Prostate gland (tissue), 2 donors: ENCODE results near the gene PSMD3.

Experiments used
- POLR2A ChIP-seq: fragments of 450-650 bp; IDR thresholded peaks from one replicate; pipeline ENCODE4 v1.6.1; 2016; ENCODE audit warnings: antibody characterized with exemption, mild to moderate bottlenecking
- TF ChIP-seq, protein P1 (sequence below), 4 experiments: fragments of 200-600 bp in 2 of 4; fragments of 450-650 bp in 2 of 4; sonication (generic) in 2 of 4; IDR thresholded peaks; 1 replicate in 3 of 4; 2 replicates in 1 of 4; pipeline ENCODE4 v1.5.1; 2016 to 2019; ENCODE audit warnings: antibody characterized with exemption in 4 of 4, mild to moderate bottlenecking in 2 of 4, moderate library complexity in 2 of 4

GRCh38 chr17:39939106-39939505, 41.5 kb upstream of the PSMD3 start:
- TF ChIP-seq, protein P1, sequence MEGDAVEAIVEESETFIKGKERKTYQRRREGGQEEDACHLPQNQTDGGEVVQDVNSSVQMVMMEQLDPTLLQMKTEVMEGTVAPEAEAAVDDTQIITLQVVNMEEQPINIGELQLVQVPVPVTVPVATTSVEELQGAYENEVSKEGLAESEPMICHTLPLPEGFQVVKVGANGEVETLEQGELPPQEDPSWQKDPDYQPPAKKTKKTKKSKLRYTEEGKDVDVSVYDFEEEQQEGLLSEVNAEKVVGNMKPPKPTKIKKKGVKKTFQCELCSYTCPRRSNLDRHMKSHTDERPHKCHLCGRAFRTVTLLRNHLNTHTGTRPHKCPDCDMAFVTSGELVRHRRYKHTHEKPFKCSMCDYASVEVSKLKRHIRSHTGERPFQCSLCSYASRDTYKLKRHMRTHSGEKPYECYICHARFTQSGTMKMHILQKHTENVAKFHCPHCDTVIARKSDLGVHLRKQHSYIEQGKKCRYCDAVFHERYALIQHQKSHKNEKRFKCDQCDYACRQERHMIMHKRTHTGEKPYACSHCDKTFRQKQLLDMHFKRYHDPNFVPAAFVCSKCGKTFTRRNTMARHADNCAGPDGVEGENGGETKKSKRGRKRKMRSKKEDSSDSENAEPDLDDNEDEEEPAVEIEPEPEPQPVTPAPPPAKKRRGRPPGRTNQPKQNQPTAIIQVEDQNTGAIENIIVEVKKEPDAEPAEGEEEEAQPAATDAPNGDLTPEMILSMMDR (IDR thresholded peaks at IDR 0.05), result no peak
- TF ChIP-seq POLR2A, result no peak
